Astrocyte (in vitro differentiated cells and primary cell): ENCODE data around the gene PALS2. TPM values are rescaled to one million over a fixed set of nuclear protein-coding genes. Genes with fewer than 3 reads are reported as not detected.

Source experiments
- DNase-seq: peaks from one replicate; pipeline ENCODE4 v3.0.0-alpha.2; 2010; ENCODE audit warnings: low read depth
- FAIRE-seq: peaks from 2 replicates; lab custom pipeline; 2011; peaks lifted over from hg19 to GRCh38; lab: Jason Lieb, UNC
- H2AFZ ChIP-seq: 2 replicates; pipeline ENCODE4 v1.6.0; 2012; ENCODE audit warnings: low read depth, low read length, inconsistent platforms
- H3K27ac ChIP-seq: 2 replicates; pipeline ENCODE4 v1.5.1; 2011; ENCODE audit warnings: low read depth, low read length, inconsistent platforms
- H3K27me3 ChIP-seq: 2 replicates; pipeline ENCODE4 v1.6.0; 2011; ENCODE audit warnings: low read length, inconsistent platforms; ENCODE audit not compliant: insufficient read depth
- H3K36me3 ChIP-seq: 2 replicates; pipeline ENCODE4 v1.5.1; 2011; ENCODE audit warnings: low read length, inconsistent platforms; ENCODE audit not compliant: insufficient read depth
- H3K4me1 ChIP-seq: 2 replicates; pipeline ENCODE4 v1.5.1; 2011; ENCODE audit warnings: low read length, inconsistent platforms; ENCODE audit not compliant: insufficient read depth
- H3K4me2 ChIP-seq: 2 replicates; pipeline ENCODE4 v1.6.0; 2012; ENCODE audit warnings: low read length, inconsistent platforms
- H3K4me3 ChIP-seq: 2 replicates; pipeline ENCODE4 v1.5.1; 2011; ENCODE audit warnings: low read depth, mild to moderate bottlenecking, low read length, inconsistent platforms; ENCODE audit not compliant: insufficient read depth
- H3K79me2 ChIP-seq: 2 replicates; pipeline ENCODE4 v1.6.0; 2012; ENCODE audit warnings: mild to moderate bottlenecking, low read length, inconsistent platforms; ENCODE audit not compliant: insufficient read depth
- H3K9ac ChIP-seq: 2 replicates; pipeline ENCODE4 v1.6.0; 2012; ENCODE audit warnings: mild to moderate bottlenecking, low read length, inconsistent platforms
- H3K9me3 ChIP-seq: 2 replicates; pipeline ENCODE4 v1.5.1; 2012; ENCODE audit warnings: low read depth, mild to moderate bottlenecking, low read length, inconsistent platforms; ENCODE audit not compliant: insufficient read depth
- H4K20me1 ChIP-seq: 2 replicates; pipeline ENCODE4 v1.6.0; 2012; ENCODE audit warnings: low read length, inconsistent platforms; ENCODE audit not compliant: insufficient read depth
- H3K27ac Mint-ChIP-seq: one replicate; pipeline ENCODE4 v1.8.0; 2021; ENCODE audit warnings: mild to moderate bottlenecking, mixed read lengths; ENCODE audit not compliant: unreplicated experiment
- H3K27me3 Mint-ChIP-seq: one replicate; pipeline ENCODE4 v1.8.0; 2021; ENCODE audit warnings: low read depth, mixed read lengths; ENCODE audit not compliant: unreplicated experiment
- H3K36me3 Mint-ChIP-seq: one replicate; pipeline ENCODE4 v1.8.0; 2021; ENCODE audit warnings: low read depth, mixed read lengths; ENCODE audit not compliant: unreplicated experiment
- H3K4me1 Mint-ChIP-seq: one replicate; pipeline ENCODE4 v1.8.0; 2021; ENCODE audit warnings: low read depth, mixed read lengths; ENCODE audit not compliant: unreplicated experiment
- H3K4me3 Mint-ChIP-seq: one replicate; pipeline ENCODE4 v1.8.0; 2021; ENCODE audit warnings: mild to moderate bottlenecking, moderate library complexity, mixed read lengths; ENCODE audit not compliant: unreplicated experiment
- H3K9me3 Mint-ChIP-seq: one replicate; pipeline ENCODE4 v1.8.0; 2021; ENCODE audit warnings: mild to moderate bottlenecking, mixed read lengths; ENCODE audit not compliant: unreplicated experiment
- CTCF ChIP-seq: IDR thresholded peaks from 2 replicates; pipeline ENCODE4 v1.5.1; 2011; ENCODE audit warnings: low read depth, mild to moderate bottlenecking, inconsistent platforms, low read length, moderate library complexity; ENCODE audit not compliant: insufficient read depth
- EZH2 ChIP-seq: IDR thresholded peaks from 2 replicates; pipeline ENCODE4 v1.6.1; 2012; ENCODE audit warnings: mild to moderate bottlenecking, low read length, inconsistent platforms; ENCODE audit not compliant: insufficient read depth
- total RNA-seq: library from RNA; stranded (reverse); gene quantifications from 2 replicates; pipeline ENCODE4 v1.2.1, GENCODE V29; 2021

PALS2 gene
- total RNA-seq, 1 donor from 2014 or later: 32.7 TPM

DNA sequence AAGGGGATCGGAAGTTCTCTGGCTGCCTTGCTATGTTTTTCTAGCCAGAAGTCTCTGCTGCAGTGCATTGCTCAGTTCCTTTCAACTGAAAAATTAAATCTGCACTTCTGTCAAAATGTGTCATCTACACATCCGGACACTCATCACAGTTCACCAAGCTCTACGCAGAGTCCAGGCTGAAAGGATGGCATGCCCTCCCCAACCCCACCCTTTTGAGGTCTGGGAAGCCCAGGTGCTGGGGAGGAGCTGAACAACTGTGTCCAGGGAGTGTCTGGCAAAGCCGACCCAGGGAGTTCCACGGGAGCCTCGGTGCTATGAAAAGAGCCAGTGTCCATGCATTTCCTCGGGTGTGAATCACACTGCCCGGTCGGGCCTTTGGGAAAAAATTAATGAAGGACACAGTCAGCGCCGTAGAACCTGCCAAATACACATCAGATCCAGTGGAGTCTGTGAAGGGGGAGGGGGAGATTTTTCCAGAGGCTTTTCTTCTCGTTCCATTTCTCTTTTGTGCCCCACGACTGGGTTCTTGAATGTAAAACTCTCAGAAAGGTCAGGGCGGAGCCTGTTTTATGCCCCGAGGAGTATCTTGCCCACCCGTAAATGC lies 757 bp upstream of the PALS2 start:
- H2AFZ ChIP-seq: peak overlapping the region; percentile 97
- H3K4me2 ChIP-seq: peak overlapping the region; percentile 97
- peaks cover 29% of the 10 kb centered on the region for H3K27me3 ChIP-seq
- H3K9ac ChIP-seq: peak overlapping the region; percentile 91
- H3K9me3 Mint-ChIP-seq: no peaks in the 10 kb centered on the region
- peaks cover 33% of the 10 kb centered on the region for H3K79me2 ChIP-seq
- H3K27ac ChIP-seq: peak overlapping the region; percentile 45
- no peak for TF ChIP-seq EZH2
- TF ChIP-seq CTCF: no peak
- peak overlapping the region; percentile 95 for H3K27ac Mint-ChIP-seq
- H3K4me1 Mint-ChIP-seq: peaks cover 7% of the 10 kb centered on the region
- peak overlapping the region; percentile 83 for H3K4me3 ChIP-seq
- peaks cover 21% of the 10 kb centered on the region for H3K27me3 Mint-ChIP-seq
- H3K4me3 Mint-ChIP-seq: peak overlapping the region; percentile 93
- DNase-seq (peak; percentile 53), FAIRE-seq (no peak)
- H3K36me3 ChIP-seq: no peaks in the 10 kb centered on the region
- H4K20me1 ChIP-seq: peaks cover 8% of the 10 kb centered on the region
- peaks cover 9% of the 10 kb centered on the region for H3K4me1 ChIP-seq
- H3K9me3 ChIP-seq: no peaks in the 10 kb centered on the region
- H3K36me3 Mint-ChIP-seq: no peaks in the 10 kb centered on the region

GRCh38 chr7:24573554-24574338 lies 494 bp downstream of the PALS2 start:
- Histone ChIP-seq H3K36me3 (no peaks in the 10 kb centered on the region), H3K4me1 (peaks cover 9% of the 10 kb centered on the region), H2AFZ (peak overlapping the region; percentile 83), H3K27me3 (peaks cover 25% of the 10 kb centered on the region), H3K4me2 (peak overlapping the region; percentile 97), H3K9ac (peak overlapping the region; percentile 91), H3K79me2 (peaks cover 44% of the 10 kb centered on the region), H3K4me3 (peak overlapping the region; percentile 83), H3K9me3 (no peaks in the 10 kb centered on the region), H4K20me1 (peaks cover 17% of the 10 kb centered on the region), H3K27ac (peak overlapping the region; percentile 59)
- peaks cover 7% of the 10 kb centered on the region for H3K4me1 Mint-ChIP-seq
- no peaks in the 10 kb centered on the region for H3K9me3 Mint-ChIP-seq
- FAIRE-seq (no peak), DNase-seq (peak; percentile 54)
- H3K4me3 Mint-ChIP-seq: peak overlapping the region; percentile 97
- H3K27me3 Mint-ChIP-seq: peaks cover 16% of the 10 kb centered on the region
- TF ChIP-seq CTCF (no peak), EZH2 (no peak)
- H3K27ac Mint-ChIP-seq: peak overlapping the region; percentile 89
- H3K36me3 Mint-ChIP-seq: no peaks in the 10 kb centered on the region
